ENCODE measurements around the gene JOSD2.
"Not testable (repeated sequence)": the region's sequence is repeated elsewhere in the genome, so short reads cannot be mapped to it uniquely, and the experiment has no call there.

The JOSD2 gene

DNA sequence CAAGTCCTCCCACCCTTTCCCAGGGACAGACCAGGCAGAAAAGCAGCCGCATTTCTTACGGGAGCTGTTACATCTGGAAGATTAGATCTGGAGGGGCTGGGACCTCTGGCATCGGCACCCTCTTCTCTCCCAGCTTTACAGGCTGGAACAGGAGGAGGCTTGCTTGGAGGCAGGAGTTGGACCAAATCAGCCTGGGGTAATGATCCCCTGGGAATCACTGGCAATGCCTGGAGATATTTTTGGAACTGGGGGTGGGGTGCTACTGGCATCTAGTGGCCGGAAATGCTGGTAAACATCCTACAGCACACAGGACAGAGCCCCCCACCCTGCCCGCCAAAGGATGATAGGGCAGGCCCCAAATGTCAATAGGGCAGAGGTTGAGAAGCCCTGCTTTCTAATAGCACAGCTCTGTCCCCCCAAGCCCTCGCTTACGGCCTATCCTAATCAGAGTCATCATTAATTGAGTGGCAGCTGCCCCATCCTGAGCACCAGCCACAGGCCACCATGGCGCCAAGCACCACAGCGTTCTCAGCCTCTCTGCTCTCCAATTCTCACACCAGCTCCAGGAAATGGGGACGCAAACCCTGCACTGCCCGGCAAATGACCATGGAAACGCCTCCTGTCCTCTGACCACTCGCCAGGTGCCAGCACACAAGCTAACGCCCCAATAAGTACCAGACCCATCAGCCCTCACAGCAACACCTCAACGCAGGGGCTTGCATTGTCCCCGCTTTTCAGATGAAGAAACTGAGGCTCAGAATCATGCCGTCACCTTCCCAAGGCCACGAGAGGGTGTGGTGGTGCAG lies 36.6 kb upstream of the JOSD2 start:
- no peak for DNase-seq (ENCODE audit: low spot score)

DNA sequence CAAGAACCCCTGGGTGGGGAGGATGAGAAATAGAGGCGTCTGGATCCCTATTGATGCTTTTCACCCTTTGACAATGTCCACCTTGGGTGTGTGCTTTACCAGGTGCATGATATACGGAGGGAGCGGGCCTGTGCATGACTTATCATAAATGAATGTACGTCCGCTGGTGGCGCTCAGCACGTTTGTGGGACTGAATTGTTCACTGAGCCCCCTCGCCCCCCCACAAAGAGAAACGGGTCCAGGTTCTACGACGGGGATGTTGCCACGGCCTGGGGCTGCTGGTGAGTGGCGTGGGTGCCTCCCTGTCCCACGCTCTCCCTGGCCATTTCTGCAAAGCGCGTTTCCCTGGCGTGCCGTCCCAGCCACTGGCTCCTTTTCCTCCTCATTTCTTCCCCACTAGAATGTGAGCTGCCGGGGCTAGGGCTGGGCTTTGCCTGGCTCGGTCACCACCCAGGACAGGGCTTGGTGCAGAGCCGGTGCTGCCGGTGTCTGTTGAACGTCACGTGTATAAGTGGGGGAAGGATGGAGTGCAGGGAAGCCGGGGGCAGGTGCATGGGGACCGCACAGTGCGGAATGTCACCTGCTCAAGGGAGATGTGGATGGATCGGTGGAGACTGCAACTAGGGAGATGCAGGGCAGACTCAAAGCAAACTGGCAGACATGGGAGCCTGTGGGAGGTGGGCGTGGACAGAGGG lies 35.7 kb upstream of the JOSD2 start:
- no peak for DNase-seq (ENCODE audit: low spot score)

DNA sequence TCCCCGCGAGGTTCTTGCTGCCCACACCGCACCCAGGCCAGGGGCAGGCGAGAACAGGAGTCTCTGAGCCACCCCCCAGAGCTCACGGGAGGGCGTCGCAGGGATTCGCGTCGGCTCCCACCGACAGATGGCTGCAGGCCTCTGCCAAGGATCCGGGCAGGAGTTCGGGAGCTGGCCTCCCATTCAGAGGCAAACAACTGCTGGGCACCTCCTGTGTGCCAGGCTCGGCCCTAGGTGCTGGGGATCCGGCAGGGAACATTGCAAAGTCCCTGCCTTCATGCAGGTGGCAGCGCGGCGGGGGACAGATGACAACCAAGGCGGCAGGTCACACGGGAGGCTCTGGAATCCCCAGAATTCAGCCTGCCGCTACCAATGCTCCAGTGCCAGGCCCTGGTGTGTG lies 32.0 kb upstream of the JOSD2 start:
- no peak for DNase-seq (ENCODE audit: low spot score)

DNA sequence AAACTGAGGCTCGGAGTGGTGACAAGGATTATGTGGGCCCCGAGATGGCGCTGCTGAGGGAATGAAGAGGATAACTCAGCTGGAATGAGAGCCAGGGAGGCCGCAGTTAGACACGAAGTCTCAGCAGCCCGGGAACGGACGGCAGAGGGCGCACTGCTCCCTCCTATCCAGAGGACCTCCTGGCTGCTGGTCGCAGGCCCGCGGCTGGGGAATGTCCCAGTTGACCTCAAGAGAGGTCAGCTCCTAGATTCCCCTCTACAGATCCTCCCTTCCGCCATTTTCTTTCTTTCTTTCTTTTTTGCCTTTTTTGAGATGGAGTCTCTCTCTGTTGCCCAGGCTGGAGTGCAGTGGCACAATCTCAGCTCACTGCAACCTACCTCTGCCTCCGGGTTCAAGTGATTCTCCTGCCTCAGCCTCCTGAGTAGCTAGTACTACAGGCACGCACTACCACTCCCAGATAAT lies 26.8 kb upstream of the JOSD2 start:
- DNase-seq (ENCODE audit: low spot score): peak; percentile 45

DNA sequence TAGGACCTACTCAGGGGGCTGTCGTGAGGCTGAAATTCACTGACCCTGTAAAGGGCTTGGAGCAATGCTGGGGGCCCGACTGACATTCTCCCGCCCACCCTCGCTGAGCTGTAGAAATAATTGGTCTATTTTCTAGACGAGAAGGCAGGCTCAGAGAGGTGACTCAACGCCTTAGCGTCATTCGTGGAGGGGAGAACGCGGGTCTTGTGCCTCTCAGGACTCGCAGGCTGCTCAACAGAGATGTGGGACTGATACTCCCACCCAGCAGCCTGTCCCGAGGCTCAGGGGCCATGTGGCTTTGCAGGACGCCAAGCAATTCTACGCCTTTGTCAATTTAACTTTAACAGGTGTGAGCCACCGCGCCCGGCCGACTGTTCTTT lies 26.3 kb upstream of the JOSD2 start:
- DNase-seq (ENCODE audit: low spot score): no peak

DNA sequence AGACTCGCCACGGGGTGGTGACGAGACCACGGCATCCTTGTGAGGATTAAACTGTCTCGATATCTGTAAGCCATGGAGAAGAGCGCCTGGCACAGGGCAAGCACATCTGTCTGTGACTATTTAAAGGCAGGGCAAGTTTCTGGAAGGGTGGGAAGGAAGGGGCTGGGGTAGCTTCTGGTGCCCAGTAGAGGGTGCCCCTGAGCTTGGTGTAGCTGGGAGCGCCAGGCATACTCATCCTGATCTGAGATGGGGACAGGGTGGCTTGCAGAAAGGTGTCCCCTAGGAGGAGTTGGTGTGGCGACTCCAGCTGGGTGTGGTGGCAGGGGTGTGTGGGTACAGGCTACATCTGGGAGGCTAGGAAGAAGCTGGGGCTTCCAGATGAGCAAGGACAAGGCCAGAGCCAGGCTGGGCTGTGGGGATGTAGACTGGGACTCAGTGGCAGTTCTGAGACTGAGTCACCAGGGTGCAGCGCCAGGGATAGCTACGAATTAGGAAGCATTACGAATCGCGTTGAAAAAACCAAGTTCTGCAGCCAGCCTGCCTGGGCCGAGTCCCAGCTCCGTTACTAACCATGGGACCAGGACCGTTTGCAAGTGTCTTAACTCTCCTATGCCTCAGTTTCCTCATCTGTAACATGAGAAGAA lies 25.8 kb upstream of the JOSD2 start:
- no peak for DNase-seq (ENCODE audit: low spot score)

DNA sequence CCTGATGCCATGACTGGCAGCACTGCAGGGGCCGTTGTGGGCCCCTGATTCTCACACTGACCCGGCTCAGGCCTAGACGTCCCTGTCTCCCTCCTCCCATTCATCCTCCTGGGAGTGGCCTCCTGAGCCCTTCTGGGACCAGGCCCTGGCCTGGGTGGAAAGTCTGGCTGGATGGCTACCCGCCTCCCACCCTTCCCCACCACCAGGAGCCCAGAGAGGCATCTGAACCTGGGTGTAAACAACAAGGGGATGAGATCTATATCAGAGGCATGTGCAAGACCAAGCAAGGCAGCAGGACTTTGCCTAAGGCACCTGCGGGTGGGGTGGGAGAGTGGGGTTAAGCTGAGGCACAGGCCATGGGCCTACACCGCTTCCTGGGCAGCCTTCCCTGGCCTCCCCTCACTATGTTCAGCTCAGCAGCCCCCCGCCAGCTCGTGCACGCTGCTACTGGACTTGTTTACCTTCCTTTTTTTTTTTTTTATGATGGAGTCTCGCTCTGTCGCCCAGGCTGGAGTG lies 24.7 kb upstream of the JOSD2 start:
- no peak for DNase-seq (ENCODE audit: low spot score)

DNA sequence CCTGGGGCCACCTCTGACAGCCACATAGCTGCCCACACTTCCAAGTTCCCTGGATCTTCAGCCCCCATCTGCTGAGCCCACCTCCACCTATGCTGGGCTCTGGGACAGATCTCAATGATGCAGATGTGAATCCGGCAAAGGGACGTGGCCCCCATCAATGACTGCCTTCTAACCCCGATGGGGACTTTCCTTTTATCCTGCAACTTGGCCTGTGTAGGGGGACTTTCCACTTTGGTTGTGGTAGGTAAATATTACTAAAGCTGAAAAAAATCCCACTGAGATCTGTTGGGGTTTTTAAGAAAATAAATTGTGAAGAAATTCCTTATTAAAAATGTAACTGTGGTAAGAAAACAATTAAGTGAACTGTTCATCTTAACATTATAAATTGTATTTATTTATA lies 23.5 kb upstream of the JOSD2 start:
- DNase-seq (ENCODE audit: low spot score): no peak

DNA sequence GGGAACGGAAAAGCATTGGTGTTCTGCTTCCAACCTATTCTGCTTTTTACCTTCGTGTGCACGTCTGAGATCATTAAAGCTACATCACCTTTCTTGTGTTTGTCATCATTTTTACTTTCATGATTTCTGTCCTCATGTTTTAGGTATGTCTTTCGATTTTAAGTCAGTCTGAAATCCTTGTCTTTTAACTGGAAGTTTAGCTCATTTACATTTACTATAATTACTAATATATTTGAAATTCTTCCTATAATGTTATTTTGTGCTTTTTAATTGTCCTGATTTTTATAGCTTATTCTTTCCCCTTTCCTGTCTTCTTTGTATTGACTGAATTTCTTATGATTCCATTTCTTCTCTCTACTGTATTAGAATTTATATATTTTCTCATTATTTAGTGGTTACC lies 22.0 kb upstream of the JOSD2 start:
- DNase-seq (ENCODE audit: low spot score): no peak

DNA sequence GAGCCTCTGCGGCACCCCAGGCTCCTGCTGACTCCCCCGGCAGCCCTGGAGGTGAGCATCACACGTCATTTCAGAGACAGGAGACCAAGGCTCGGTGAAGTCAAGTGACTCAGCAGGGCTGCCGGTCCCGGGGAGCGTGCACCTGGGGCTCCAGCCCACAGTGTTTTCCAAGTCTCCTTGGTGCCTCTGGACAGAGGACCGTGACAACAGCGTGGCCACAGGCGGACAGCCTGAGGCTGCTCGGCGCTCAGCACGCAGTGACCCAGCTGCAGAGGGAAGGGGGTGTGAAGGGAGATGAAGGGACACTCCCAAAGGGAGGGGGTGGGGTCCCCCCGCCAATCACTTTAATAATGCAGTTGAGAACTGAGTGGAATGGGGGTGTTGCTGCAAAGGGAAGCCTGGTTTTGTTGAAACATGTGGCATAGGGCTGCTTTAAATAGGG lies 20.2 kb upstream of the JOSD2 start:
- DNase-seq (ENCODE audit: low spot score): no peak

DNA sequence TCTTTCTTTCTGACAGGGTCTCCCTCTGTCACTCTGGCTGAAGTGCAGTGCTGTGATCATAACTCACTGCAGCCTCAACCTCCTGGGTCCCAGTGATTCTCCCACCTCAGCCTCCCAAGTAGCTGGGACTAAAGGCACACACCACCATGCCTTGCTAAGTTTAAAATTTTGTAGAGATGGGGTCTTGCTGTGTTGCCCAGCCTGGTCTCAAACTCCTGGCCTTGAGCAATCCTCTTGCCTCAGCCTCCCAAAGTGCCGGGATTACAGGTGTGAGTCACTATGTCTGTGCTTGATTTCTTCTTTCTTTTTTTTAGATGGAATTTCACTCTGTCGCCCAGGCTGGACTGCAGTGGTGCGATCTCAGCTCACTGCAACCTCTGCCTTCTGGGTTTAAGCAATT lies 17.1 kb upstream of the JOSD2 start:
- DNase-seq (ENCODE audit: low spot score): not testable (repeated sequence)

DNA sequence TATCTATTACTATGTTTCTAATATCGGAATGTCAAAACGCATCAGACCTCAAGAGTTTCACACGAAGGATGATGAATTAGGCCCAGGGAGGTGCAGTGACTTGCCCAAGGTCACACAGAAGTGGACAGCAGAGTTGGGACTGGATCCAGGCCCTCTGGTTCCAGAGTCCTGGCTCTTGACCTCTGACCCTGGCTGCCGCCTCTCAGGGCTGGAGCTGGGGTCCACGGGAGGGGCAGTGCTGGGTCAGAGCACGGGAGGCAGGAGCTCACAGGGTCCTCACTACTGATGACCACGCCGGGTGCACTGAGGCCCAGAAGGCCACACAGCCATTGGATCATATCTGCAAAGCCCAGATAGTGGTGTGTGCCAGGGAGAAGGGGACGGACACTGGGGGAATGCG lies 11.9 kb upstream of the JOSD2 start:
- no peak for DNase-seq (ENCODE audit: low spot score)

DNA sequence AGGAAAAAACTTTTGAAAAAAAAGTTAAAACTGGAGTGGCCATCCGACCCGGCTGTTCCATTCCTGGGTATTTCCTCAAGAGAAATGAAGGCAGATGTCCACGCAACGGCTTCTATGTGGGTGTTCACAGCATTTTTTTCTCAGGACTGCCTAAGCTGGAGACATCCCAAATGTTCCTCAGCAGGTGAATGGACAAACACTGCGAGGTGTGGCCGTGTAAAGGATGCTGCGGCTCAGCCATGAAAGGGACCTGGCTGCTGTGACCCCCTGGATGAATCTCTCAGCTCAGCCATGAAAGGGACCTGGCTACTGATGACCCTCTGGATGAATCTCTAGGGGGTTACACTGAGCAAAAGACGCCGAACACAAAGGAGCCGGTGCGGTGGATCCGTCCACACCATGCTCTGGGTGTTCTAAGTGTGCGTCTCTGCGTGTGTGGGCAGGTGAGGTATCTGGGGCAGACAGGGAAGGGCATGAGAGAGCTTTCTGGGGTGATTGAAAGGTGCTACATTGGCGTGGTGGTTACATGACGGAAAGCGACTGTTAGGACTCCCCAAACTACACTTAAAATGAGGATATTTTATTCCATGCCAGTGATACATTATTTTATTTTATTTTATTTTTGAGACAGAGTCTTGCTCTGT lies 10.0 kb upstream of the JOSD2 start:
- DNase-seq (ENCODE audit: low spot score): no peak

DNA sequence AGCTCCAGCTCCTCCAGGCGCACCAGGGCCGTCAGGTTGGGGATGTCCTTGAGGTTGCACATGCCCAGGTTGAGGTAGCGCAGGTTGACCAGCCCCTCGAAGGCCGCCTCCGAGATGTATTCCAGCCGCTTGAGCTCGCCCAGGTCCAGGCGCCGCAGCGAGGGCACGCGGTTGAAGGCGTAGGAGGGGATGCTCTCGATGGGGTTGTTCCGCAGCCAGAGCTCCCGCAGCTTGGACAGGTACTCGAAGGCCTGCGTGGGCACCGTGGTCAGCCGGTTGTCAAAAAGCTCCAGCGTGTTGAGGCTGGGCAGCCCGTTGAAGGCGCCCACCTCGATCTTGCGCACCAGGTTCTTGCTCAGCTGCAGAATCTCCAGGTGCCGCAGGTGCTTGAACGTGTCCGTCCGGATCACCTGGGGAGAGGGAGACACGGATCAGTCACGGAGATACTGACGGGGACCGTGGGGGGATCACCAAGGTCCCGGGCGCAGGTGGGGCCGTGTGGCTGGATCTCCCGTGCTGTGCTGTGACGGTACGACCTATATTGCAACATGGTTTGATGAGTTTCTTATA lies 8.1 kb upstream of the JOSD2 start:
- no peak for DNase-seq (ENCODE audit: low spot score)

DNA sequence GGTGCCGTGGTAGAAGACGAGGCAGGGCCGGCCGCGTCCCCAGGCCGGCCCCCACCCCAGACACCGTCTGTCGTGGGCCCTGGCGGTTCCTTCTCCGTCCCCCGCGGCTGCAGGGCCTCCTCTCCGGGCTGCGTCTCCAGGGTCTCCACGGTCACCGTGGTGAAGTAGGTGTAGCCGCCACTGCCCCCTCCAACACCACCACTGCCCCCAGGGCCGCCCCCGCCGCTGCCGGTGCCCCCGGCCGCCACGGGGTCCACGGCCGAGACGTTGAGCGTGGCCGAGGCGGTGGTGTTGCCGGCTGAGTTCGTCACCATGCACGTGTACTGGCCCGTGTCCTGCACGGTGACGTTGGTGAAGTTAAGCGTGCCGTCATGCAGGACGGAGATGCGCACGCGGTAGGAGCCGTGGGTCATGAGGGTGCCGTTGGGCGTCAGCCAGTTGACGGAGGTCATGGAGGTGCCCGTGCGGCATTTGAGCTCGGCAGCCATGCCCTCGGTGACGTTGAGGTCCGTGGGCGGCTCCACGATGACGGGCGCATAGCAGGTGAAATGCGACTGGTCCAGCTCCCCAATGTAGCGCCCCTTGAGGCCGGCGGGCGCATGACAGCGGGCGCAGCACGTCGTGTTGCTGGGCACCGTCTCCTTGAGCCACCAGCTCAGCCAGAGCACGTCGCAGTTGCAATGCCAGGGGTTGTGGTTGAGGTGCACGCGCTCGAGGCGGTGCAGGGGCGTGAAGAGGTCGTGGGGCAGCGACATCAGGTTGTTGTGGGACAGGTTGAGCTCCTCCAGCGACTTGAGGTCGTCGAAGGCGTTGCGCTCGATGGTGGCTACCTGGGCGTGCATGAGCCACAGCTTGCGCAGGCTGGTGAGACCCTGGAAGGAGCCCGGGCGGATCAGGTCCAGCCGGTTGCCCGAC lies 7.4 kb upstream of the JOSD2 start:
- no peak for DNase-seq (ENCODE audit: low spot score)

DNA sequence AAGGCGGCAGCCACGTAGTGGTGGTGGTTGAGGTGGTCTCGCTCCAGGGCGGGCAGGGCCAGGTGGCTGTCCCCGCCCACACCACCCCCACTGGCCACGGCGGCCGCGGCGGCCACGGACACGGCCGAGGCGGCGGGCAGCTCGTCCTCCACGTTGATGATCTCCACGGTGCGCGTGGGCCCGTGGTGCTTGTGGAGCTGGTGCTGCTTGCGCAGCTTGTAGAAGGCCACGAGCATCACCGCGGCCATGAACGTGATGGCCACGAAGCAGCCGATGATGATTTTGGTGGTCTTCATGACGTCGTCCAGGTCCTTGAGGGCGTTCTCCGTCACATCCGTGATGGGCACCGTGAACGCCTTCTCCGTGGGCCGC lies 6.7 kb upstream of the JOSD2 start:
- DNase-seq (ENCODE audit: low spot score): no peak

DNA sequence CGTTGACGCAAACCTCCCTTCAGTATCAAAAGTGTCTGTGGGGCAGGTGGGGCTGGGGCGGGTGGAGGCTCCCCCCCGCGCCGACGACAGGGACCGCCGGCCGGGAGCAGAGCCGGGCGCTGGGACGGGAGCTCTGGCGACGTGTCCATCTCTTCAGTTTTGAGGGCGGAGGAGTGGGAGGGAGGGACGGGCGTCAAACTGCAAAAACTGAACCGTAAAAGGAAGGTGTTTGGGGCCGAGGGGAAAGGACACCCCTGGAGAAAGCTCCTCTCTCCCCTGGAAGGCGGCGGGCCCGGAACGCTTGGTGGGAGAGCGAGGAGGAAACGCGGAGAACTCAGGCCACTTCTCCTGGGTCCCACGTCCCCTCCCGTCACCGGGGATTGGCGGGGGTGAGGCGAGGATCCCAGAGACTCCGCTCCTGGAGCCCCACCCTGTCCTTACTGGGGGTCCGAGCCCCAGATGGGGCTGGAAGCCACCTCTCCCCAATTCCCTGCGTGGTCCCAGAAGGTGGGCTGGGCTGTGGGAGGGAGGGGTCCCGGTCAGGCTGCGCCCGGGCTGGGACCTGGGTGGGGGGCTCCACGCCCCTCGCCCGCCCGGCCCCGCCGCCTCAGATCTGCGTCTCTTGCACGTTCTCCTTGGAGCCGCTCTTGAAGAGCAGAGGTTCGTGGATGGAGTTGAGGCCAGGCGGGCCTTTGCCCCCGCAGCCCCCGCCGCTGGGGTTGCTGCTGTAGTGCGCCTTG lies 6.1 kb upstream of the JOSD2 start:
- no peak for DNase-seq (ENCODE audit: low spot score)

DNA sequence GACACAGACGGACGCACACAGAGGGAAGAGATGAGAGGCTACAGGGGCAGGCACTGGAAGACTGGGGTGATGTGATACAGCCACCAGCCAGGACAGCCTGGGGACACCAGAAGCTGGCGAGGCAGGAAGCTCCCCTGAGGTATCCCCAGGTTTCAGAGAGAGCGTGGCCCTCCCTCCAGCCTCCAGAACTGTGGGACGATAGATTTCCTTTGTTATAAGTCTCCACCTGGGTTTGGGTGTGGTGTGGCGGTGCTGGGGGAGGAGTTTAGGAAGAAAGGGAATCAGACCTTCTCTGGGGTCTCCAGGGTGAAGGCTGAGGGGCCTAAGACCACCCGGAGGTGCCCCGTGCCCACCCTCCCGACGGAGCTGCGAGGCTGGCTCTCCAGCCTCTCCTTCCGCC lies 5.5 kb upstream of the JOSD2 start:
- DNase-seq (ENCODE audit: low spot score): no peak

DNA sequence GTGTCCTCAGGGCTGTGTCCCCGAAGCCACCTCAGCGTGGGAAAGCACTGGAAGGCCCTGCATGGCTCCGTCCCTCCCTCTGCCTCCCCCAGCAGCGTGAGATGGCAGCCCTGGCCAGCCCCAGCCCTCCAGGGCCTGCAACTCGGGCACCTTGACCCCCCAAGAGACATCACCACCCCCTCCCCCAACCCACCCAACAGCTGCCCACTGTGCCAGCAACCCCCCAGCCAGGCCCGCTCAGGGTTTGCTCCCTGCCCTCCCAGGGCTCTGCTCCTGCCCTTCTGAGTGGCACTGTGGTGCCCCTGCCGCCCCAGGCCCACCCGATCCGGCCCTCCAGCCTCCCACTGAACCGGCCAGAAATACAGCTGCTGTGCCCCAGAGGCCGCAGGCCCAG lies 4.2 kb upstream of the JOSD2 start:
- no peak for DNase-seq (ENCODE audit: low spot score)
